GM21529 (cell line): Measurements from ENCODE around the gene AASS.
A peak's percentile ranks its signal among the peaks of the same experiment; 100 is the strongest.

Experiments
- ATAC-seq: cut with Tn5 transposase; IDR thresholded peaks from one replicate; pipeline ENCODE4 v1.9.1; 2021; ENCODE audit not compliant: unreplicated experiment

The AASS gene

DNA sequence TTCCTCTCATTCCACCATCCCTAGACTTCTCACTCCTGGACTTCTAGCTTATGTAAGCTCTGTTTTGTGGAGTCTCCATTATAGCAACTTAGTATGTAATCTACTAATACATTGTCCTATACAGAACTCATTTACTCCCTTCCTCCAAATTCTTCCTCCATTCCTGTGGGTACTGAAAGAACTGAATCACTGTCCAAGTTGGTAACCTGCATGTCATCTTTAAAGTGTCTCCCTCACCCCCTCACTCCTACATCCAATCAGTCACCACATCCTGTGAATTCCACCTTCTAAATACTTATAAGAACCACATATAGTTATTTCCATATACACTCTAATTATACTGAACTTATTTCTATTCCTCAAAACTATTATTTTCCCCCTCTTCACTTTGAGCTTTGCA, 20.3 kb downstream of the AASS start:
- ATAC-seq, result no peak

DNA sequence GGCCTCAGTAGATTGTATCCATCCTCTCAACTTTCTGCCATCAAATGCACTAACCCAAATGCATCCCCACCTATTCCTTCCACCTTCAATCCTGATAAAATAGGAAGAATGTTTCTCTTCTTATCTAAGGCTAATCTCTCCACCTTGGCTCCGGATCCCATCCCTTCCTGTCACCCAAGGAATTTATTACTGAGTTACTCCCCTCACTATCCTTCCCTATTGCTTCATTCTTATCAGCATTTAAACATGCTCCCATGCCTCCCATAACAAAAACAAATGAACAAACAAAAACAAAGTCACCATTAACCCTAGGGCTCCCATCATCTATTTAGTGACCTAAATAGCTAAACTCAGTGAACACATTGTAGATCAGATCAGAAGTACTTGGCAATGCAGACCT, 25.3 kb downstream of the AASS start:
- ATAC-seq, result no peak

DNA sequence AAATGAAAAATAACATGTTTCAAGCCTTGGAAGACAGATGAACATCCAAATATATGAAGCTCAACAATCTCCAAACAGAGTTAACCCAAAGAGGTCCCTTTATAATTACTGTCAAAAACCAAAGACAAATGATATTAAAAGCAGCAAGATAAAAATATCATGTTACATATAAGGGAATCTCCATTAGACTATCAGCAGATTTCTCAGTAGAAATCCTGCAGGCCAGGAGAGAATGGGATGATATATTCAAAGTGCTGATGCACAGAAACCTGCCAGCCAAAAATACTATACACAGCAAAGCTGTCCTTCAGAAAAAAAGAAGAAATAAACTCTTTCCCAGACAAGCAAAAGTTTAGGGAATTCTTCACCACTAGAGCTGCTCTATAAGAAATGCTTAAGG, 41.0 kb downstream of the AASS start:
- no peak for ATAC-seq

DNA sequence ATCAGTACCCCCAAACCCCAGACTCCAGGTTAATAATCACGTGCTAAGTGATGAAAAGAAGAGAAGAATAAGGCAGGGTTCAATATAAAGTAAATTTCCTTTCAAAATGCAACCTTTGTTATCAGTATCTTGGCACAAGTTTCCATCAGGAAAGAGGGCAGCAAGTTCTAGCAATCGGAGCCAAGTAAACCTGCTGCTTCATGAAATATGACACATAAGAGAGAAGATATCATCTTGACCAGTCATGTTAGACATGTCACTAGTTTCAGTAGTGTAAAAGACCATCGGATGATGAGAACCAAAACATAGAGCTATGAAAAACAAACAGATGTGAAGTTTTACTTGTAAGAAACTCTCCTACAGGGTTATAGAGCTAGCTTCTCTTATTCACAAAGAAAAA, 44.0 kb downstream of the AASS start:
- no peak for ATAC-seq

DNA sequence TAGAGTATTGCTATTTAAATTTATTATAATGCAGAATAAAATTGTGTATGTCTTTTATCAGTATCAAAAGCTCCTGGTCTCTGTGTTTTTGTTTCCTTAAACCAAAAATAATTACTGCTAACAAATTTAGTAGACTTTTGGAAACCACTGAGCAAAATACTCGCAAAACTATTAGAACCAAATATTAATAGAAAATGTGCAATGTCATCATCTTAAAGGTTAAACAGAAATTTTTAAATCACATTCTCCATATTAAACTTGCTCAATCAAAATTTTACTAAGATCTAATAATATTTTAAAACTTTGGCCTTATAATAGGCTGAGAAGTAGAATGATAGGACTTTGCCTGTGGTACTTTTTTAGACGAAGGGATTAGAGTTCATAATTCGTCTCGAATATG, 48.4 kb downstream of the AASS start:
- ATAC-seq, result no peak

DNA sequence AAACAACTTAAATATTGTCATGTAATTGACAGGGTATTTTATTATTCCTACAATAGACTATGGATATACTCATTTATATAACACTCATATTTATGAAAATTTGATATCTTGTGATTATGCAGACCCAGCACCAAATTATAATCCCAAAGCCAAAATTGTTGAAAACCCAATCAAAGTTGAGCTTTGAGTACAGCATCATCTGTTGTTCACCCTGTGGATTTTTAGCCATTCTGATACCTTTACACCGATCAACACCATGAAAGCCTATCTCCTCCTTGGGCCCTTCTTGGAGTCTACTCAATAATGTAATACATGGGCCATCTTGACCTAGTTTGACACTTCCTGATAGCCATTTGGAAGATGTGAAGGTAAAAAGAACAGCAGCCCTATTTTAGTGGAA, 49.5 kb downstream of the AASS start:
- ATAC-seq, result no peak

DNA sequence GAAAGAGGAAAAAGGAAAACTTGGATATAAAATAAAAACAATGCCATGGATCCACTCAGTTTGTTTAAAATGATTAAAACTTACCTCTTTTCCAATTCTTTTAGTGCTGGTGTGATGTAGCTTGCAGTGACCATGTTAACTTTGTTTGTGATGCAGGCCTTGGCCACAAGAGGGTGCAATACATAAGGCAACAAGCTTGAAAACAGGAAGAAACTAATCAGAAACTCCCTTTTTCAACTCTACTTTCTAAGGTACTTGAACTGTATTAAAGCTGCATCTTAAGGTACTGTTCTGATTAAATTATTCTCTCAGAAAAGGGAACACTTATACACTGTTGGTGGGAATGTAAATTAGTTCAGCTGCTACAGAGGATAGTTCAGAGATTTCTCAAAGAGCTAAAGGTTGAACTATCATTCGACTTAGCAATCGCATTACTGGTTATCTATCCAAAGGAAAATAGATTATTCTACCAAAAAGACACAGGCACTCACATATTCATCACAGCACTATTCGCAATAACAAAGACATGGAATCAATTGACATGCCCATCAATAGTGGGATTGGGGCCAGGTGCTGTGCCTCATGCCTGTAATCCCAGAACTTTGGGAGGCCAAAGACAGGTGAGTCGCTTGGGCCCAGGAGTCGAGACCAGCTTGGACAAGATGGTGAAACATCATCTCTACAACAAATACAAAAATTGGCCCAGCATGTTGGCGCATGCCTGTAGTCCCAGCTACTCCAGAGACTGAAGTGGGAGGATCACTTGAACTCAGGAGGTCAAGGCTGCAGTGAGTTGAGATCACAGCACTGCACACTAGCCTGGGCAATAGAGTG, 50.9 kb downstream of the AASS start:
- peak; percentile 98 for ATAC-seq

DNA sequence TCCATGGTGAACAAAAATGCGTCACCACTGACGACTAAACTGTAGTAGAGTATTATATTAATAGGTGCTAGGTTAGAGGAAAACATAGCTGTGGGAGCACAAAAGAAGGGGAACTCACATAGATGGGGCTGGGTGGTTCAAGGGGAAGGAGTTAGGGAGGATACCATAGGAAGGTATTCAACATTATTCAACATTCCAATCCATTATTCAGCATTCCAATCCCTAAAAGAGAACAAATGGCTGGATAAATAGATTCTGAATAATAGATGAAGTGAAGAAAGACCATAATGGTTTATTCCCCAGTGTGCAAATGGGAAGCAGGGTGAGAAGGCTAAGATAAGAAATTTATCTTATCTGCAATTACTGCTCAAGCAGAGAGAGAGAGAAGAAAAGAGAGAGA, 61.4 kb downstream of the AASS start:
- no peak for ATAC-seq

DNA sequence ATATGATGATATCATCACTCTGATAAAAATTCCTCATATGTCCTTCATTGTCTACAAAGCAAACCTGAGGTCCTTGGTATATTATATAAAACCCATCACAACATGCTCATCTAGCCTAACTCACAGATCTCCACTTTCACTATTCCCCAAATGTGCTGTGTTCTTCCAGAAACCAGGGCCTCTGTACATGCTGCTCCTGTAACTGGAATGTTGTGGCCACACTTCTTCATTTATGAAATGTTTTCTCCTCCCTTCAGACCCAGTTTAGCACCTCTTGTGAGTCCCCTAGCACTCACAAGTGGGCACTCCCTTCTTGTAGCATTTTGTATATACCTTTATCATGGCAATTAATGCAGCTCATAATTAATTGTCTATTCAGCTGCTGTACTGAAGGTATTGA, 61.9 kb downstream of the AASS start:
- ATAC-seq, result no peak

DNA sequence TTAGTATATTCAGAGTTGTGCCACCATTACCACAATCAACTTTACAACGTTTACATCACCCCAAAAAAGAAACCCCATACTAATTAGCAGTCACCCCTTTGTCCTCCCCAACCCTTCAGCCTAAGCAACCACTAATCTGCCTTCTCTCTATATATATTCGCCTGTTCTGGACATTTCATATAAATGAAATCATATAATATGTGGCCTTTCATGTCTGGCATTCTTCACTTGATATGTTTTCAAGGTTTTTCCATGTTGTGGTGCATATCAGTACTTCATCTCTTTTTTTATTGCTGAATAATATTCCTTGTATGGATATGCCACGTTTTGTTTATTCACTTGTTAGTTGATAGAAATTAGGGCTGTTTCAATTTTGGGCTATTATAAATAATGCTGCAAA, 70.4 kb downstream of the AASS start:
- no peak for ATAC-seq

DNA sequence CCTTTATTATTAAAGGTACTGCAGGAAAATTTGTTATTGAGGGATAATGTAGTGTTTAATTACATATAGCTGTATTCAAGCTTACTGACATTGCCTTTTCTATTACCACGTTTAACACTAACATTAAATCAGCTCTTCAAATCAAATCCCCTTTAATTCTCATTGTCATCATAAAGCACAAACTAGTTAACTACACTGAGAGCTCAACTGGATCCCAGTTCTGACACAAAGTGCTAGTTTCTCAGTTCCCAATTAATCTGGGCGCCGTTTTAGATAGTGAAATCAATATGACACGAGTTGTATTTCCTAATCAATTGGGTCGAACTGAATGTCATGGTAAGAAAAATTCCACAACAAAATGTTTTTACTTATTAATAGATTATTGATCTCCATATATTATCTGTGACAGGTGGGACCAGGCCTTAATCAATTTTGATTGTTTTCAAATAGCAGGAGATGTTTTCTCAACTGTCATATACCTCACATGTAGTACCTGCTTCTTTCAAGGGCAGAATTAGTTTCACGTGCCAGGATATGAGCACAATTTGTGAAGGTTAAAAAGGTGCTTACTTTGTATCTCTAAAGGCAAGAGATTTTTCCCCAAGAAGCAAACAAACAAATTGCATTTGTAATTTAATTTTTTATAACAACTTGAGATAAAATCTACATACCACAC, 71.0 kb downstream of the AASS start:
- ATAC-seq, result no peak

DNA sequence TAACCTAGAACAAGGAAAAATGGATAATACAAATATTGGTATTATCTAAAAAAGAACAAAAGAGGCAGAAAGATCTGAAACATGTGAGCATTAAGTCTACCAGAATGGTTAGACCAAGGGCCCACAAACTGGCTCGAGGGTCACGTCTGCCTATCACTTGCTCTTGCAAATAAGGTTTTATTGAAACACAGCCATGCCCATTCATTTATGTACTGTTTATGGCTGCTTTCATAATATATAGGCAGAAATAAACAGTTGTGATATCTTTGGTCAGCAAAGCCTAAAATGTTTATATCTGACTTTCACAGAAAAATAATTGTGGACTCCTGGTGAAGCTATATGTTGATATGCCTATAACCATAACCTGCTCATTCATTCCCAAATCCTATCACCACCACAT, 71.8 kb downstream of the AASS start:
- ATAC-seq, result no peak

DNA sequence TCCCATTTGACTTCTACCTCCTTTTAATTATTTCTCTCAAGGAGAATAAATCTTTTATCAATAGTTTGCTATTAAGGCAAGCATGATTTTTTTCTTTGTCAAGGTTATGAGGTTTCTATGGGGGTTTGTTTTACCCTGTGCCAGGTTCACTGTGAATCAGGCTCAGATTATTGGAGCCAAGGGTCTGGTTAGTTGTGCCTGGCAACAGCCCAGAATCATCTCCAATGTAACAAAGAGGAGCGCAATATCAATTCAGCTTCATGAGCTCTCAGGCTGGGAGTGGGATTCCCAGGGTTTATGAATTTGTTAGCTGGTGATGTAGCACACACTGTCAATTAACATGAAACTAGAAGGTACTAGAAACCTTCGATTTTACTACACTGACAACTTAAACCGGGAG, 73.2 kb downstream of the AASS start:
- no peak for ATAC-seq

DNA sequence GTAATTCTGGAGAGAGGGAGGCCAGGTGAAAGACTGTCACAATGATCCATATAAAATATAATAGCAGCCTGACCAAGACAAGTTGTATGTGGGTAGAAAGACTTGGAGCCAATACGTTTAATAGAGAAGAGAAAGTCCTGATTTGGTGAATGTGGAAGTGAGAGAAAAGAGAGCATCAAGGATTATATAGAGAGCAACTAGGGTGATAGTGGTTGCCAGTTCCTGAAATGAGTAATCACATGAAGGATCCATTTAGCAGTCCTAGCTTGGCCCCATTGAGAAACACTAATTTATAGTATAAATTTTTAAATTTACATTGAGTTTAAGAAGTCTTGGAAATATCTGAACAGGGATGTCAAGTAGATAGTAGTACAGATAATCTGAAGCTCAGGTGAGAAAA, 74.0 kb downstream of the AASS start:
- no peak for ATAC-seq

DNA sequence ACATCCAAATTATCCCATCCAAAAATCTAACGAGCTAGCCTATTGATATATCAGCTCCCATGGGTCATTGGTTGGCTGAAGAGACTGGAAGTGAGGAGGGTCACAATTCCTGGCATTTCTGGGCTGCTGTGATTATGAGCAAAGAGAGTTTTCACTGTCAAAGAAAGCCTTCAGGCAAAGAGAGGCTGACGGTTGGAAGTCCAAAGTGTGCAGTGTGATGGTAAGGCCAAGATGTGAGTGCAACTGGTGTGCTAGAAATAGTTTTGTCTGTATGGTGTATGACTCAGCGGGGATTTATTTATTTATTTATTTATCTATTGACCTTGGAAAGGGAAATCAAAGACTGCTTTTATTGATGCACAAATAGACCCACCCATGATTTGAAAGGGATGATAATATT, 75.0 kb downstream of the AASS start:
- no peak for ATAC-seq

DNA sequence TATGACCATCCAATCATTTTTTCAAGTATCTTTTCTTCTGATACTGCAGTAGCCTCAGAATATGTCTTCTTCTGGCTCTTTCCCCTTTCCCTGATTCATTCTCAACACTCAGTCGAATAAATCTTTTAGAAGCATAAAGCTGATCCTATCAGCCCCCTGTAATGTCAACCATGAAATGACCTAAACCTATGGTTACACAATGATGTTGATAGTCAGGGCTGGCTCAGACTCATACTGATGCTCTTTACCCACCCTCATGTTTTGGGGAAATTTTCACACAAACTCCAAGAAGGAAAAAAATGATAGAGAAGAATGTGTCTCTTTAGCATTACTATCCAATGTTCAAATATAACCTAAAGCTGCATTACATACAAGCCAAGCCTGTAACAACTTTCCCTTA, 76.0 kb downstream of the AASS start:
- ATAC-seq, result no peak

DNA sequence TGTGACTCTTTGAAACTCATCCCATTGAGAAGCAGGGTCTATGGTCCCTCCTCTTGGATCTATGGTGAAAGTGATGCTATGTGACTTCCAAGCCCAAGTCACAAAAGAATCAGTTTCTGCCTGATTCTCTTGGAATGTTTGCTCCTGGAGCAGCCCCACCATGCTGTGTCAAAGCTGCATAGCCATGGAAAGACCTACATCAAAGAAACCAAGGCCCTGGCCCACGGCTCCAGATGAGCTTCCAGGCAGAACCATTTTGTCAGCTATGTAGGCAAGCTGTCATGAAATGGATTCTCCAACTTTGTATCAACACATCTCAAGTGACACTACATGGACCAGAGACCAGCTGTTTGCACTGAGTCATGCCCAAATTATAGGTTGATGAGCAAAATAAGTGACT, 77.0 kb downstream of the AASS start:
- no peak for ATAC-seq

DNA sequence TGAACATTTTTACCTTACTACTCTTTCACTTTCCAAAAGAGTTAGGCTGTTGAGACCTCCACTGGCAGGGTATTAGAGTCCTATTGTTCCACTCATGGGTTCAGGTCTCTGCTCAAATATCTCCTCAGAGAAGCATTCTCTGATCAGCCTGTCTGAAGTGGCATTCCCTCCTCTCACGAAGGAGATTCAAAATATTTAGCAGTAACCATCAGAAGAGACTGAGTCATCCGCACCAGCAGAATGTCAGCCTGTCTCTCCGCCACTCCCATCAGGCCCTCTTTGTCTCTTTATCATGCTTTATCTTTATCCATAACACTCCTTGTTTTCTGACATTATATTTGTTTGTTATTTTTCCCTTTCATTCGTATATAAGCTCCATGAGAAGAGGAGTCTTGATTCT, 79.1 kb downstream of the AASS start:
- ATAC-seq, result no peak

DNA sequence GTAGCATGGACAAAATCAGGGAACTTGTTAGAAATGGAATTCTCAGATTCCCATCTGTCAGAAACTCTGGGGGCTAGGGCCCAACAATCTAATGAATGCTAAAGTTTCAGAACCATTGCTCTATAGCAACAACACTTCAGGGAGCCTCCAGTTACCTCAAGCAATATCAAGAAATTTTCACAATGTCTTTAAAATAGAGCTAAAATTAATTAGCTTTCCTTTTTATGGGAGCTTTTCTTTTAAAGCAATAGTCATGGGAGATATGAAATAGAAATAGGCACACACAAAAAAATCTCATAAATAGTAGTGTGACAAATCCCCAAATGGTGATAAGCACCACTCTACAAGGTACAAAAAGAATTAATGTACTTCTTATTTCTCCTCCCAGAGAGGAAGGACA, 80.9 kb downstream of the AASS start:
- ATAC-seq, result no peak

DNA sequence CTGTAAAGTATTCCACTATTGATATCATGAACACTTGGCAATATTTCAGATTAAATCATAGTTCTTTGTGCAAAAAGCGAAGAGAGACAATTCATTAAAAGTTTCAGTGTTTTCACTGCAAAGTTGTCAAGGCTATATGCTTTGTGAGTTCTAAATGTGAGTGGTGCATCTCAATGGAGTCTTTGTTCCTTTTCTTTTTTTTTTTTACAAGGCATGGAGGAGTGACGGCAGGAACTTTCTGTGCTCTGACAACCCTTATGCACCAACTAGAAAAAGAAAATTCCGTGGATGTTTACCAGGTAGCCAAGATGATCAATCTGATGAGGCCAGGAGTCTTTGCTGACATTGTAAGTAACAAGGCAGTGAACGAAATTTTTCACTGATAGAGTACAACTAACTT, 84.5 kb downstream of the AASS start:
- no peak for ATAC-seq

DNA sequence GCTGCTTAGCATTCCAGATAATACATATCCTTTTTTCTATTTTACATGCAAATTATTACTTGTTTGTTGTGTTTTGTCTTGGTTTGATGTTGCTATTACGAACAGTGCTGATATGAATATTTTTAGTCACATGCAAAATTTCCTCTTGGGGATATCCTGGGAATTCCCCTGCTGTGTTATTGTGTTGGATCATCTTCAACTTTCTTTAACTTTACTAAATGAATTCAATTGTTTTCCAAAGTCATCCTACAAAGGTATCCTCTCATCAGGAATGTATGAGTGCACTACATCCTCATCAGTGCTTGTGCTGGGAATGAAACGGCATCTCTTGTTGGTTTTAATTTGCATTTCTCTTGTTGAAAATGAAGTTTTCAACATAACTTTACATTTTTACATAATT, 87.1 kb downstream of the AASS start:
- no peak for ATAC-seq

DNA sequence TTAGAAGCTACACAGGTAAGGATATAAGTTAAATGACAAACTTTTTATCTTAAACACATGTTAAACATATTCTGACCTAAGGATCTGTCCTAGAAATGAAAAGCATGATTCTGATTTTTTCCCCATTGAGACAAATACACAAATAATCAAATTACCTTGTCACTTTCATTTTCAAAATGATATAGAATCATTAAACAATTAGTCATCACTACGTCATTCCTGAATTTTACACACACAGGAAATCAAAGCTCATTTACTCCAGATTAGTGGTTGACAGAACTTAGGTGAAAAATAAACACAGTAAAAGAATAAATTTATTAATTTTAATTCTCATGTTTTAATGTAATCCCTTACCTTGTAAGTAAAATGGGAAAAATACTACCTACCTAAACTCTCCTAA, 89.0 kb downstream of the AASS start:
- ATAC-seq, result no peak

DNA sequence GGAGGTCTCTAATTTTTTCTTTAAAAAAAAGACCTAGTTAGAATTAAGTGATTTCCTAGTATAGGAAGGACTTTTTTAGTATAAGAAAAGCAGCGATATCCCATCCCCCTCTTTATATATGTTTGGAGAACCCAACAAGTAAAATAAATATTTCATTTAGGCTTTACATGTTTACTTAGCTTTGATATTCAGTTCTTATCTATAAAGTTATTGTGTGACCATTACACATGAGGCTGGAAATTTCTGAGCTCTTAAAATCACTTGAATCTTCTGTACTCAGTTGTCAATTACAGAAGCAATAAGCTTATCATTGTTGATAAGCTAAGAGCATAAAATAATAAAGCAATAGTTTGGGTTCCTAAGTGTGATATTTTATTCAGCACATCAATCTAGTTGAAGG, 89.7 kb downstream of the AASS start:
- no peak for ATAC-seq
